ENCODE data around the gene ZSWIM8. TPM values are rescaled to one million over a fixed set of nuclear protein-coding genes. Genes with fewer than 3 reads are reported as not detected.
"Not testable (repeated sequence)": the region's sequence is repeated elsewhere in the genome, so short reads cannot be mapped to it uniquely, and the experiment has no call there.

Gene ZSWIM8
- total and polyA plus RNA-seq, 2 experiments from 2014 or later, result 20.5 to 30.4 TPM

DNA sequence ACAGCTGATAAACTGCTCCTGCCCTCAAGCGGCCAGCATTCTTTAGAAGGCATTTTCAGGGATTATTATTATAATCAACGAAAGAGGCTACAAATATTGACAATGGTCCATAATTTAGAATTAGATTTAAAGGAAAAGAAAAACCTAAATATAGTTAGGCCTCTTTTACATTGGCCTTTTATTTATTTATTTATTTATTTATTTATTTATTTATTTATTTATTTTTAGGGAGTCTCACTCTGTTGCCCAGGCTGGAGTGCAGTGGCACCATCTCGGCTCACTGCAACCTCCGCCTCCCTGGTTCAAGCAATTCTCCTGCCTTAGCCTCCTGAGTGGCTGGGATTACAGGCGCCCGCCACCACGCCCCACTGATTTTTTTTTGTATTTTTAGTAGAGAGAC is 43.7 kb downstream of the ZSWIM8 start:
- H3K4me1 ChIP-seq (ENCODE audit: insufficient read depth); H3K27ac ChIP-seq (ENCODE audit: low read depth); H4K20me1 ChIP-seq (replicated peaks; ENCODE audit: insufficient read depth); H3K27me3 Mint-ChIP-seq (ENCODE audit: insufficient read depth, low read depth, poor library complexity); H3K4me3 ChIP-seq; H3K79me2 ChIP-seq (replicated peaks; ENCODE audit: insufficient read depth); H3K27ac Mint-ChIP-seq; H3K4me2 ChIP-seq; H3K36me3 ChIP-seq (ENCODE audit: insufficient read depth); H2AFZ ChIP-seq; H3K9me2 ChIP-seq (ENCODE audit: insufficient read depth); H3K4me3 Mint-ChIP-seq; H3K9me3 Mint-ChIP-seq; DNase-seq (ENCODE audit: low spot score); ATAC-seq; H3K4me1 Mint-ChIP-seq; H3K27me3 ChIP-seq (ENCODE audit: insufficient read depth): not testable (repeated sequence)
- H3F3A ChIP-seq (replicated peaks; ENCODE audit: low read depth), result peaks cover 10% of the 10 kb centered on the region; the same call in 1 of the 2 replicates
- H3K36me3 Mint-ChIP-seq (ENCODE audit: low read depth), result peaks cover 13% of the 10 kb centered on the region

DNA sequence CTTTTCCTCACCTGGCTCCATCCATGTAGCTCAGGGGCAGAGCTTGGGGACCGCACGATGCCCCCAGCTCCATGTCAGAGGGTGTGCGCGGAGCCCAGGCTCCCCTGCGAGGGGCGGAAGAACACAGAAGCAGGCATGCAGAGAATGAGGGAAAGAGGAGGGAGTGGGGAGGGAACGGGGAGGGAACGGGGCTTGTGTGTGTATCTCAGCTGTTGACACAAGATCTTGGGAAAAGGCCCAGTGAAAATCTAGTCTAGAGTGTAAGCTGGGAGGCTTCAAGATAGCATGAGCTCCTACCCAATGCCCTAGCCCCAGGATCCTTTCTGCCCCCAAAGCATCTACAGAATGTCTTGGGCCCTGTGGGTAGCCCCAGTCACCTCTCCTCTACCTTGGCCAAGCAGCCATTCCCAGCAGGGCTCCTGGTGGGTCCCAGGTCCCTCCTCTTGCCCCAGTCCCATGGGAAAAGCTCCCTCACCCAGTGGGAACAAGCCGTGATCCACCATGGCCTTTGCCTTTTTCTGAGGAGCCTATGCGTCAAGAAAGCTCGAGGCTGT is 51.1 kb downstream of the ZSWIM8 start:
- Histone ChIP-seq H3K27me3 (ENCODE audit: insufficient read depth) (no peaks in the 10 kb centered on the region), H3K27ac (ENCODE audit: low read depth) (no peak overlapping the region), H2AFZ (no peak overlapping the region), H3K4me1 (ENCODE audit: insufficient read depth) (no peaks in the 10 kb centered on the region), H3F3A (replicated peaks; ENCODE audit: low read depth) (no peaks in the 10 kb centered on the region; the same call in 1 of the 2 replicates), H3K4me2 (no peak overlapping the region), H3K4me3 (no peak overlapping the region), H4K20me1 (replicated peaks; ENCODE audit: insufficient read depth) (peaks cover 10% of the 10 kb centered on the region), H3K36me3 (ENCODE audit: insufficient read depth) (peaks cover 6% of the 10 kb centered on the region), H3K79me2 (replicated peaks; ENCODE audit: insufficient read depth) (no peaks in the 10 kb centered on the region), H3K9me2 (ENCODE audit: insufficient read depth) (no peaks in the 10 kb centered on the region)
- Mint-ChIP-seq H3K27me3 (ENCODE audit: insufficient read depth, low read depth, poor library complexity) (peaks cover 5% of the 10 kb centered on the region), H3K4me1 (peaks cover under 1% of the 10 kb centered on the region; the same call in 1 of the 3 replicates), H3K27ac (no peak overlapping the region), H3K4me3 (no peak overlapping the region), H3K36me3 (ENCODE audit: low read depth) (peaks cover 27% of the 10 kb centered on the region), H3K9me3 (no peaks in the 10 kb centered on the region)
- DNase-seq (ENCODE audit: low spot score) (no peak), ATAC-seq (no peak)
- TF ChIP-seq, protein P1, sequence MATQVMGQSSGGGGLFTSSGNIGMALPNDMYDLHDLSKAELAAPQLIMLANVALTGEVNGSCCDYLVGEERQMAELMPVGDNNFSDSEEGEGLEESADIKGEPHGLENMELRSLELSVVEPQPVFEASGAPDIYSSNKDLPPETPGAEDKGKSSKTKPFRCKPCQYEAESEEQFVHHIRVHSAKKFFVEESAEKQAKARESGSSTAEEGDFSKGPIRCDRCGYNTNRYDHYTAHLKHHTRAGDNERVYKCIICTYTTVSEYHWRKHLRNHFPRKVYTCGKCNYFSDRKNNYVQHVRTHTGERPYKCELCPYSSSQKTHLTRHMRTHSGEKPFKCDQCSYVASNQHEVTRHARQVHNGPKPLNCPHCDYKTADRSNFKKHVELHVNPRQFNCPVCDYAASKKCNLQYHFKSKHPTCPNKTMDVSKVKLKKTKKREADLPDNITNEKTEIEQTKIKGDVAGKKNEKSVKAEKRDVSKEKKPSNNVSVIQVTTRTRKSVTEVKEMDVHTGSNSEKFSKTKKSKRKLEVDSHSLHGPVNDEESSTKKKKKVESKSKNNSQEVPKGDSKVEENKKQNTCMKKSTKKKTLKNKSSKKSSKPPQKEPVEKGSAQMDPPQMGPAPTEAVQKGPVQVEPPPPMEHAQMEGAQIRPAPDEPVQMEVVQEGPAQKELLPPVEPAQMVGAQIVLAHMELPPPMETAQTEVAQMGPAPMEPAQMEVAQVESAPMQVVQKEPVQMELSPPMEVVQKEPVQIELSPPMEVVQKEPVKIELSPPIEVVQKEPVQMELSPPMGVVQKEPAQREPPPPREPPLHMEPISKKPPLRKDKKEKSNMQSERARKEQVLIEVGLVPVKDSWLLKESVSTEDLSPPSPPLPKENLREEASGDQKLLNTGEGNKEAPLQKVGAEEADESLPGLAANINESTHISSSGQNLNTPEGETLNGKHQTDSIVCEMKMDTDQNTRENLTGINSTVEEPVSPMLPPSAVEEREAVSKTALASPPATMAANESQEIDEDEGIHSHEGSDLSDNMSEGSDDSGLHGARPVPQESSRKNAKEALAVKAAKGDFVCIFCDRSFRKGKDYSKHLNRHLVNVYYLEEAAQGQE (IDR thresholded peaks at IDR 0.05; ENCODE audit: unreplicated experiment), result no peak
- no peak for TF ChIP-seq POLR2AphosphoS5 (IDR thresholded peaks at IDR 0.05; ENCODE audit: low read depth)
- TF ChIP-seq JUNB (IDR thresholded peaks at IDR 0.05; ENCODE audit: unreplicated experiment), result no peak
- TF ChIP-seq, protein P2, sequence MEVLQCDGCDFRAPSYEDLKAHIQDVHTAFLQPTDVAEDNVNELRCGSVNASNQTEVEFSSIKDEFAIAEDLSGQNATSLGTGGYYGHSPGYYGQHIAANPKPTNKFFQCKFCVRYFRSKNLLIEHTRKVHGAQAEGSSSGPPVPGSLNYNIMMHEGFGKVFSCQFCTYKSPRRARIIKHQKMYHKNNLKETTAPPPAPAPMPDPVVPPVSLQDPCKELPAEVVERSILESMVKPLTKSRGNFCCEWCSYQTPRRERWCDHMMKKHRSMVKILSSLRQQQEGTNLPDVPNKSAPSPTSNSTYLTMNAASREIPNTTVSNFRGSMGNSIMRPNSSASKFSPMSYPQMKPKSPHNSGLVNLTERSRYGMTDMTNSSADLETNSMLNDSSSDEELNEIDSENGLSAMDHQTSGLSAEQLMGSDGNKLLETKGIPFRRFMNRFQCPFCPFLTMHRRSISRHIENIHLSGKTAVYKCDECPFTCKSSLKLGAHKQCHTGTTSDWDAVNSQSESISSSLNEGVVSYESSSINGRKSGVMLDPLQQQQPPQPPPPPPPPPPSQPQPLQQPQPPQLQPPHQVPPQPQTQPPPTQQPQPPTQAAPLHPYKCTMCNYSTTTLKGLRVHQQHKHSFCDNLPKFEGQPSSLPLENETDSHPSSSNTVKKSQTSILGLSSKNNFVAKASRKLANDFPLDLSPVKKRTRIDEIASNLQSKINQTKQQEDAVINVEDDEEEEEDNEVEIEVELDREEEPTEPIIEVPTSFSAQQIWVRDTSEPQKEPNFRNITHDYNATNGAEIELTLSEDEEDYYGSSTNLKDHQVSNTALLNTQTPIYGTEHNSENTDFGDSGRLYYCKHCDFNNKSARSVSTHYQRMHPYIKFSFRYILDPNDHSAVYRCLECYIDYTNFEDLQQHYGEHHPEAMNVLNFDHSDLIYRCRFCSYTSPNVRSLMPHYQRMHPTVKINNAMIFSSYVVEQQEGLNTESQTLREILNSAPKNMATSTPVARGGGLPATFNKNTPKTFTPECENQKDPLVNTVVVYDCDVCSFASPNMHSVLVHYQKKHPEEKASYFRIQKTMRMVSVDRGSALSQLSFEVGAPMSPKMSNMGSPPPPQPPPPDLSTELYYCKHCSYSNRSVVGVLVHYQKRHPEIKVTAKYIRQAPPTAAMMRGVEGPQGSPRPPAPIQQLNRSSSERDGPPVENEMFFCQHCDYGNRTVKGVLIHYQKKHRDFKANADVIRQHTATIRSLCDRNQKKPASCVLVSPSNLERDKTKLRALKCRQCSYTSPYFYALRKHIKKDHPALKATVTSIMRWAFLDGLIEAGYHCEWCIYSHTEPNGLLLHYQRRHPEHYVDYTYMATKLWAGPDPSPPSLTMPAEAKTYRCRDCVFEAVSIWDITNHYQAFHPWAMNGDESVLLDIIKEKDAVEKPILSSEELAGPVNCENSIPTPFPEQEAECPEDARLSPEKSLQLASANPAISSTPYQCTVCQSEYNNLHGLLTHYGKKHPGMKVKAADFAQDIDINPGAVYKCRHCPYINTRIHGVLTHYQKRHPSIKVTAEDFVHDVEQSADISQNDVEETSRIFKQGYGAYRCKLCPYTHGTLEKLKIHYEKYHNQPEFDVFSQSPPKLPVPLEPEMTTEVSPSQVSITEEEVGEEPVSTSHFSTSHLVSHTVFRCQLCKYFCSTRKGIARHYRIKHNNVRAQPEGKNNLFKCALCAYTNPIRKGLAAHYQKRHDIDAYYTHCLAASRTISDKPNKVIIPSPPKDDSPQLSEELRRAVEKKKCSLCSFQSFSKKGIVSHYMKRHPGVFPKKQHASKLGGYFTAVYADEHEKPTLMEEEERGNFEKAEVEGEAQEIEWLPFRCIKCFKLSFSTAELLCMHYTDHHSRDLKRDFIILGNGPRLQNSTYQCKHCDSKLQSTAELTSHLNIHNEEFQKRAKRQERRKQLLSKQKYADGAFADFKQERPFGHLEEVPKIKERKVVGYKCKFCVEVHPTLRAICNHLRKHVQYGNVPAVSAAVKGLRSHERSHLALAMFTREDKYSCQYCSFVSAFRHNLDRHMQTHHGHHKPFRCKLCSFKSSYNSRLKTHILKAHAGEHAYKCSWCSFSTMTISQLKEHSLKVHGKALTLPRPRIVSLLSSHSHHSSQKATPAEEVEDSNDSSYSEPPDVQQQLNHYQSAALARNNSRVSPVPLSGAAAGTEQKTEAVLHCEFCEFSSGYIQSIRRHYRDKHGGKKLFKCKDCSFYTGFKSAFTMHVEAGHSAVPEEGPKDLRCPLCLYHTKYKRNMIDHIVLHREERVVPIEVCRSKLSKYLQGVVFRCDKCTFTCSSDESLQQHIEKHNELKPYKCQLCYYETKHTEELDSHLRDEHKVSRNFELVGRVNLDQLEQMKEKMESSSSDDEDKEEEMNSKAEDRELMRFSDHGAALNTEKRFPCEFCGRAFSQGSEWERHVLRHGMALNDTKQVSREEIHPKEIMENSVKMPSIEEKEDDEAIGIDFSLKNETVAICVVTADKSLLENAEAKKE (CRISPR knock-in tag; IDR thresholded peaks at IDR 0.05), result no peak
- no peak for TF ChIP-seq ZNF331 (CRISPR knock-in tag; IDR thresholded peaks at IDR 0.05; ENCODE audit: low read depth)
- TF ChIP-seq, protein P3, sequence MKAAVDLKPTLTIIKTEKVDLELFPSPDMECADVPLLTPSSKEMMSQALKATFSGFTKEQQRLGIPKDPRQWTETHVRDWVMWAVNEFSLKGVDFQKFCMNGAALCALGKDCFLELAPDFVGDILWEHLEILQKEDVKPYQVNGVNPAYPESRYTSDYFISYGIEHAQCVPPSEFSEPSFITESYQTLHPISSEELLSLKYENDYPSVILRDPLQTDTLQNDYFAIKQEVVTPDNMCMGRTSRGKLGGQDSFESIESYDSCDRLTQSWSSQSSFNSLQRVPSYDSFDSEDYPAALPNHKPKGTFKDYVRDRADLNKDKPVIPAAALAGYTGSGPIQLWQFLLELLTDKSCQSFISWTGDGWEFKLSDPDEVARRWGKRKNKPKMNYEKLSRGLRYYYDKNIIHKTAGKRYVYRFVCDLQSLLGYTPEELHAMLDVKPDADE (IDR thresholded peaks at IDR 0.05), result no peak

Data from GM23338 (cell line).